ENCODE data around the gene POLR2A. TPM values are rescaled to one million over a fixed set of nuclear protein-coding genes. Genes with fewer than 3 reads are reported as not detected.

Gene POLR2A
- total and polyA plus RNA-seq, 2 of the 13 experiments (the other 11 are each of a cell fraction or from before 2014, with no cell fraction given) = 17.8 to 18.3 TPM

- TF ChIP-seq ZNF687 (CRISPR knock-in tag; IDR thresholded peaks at IDR 0.05) = peak; percentile 59
- peak; percentile 14; the same call in 1 of the 2 replicates for TF ChIP-seq KAT8 (CRISPR knock-in tag; IDR thresholded peaks at IDR 0.05)
- TF ChIP-seq ZKSCAN8 (CRISPR knock-in tag; IDR thresholded peaks at IDR 0.05; ENCODE audit: borderline replicate concordance) = no peak
- TF ChIP-seq HOXA3 (CRISPR knock-in tag; IDR thresholded peaks at IDR 0.05) = 0 out of 2 replicates have a peak, but pooled peaks have one; percentile 22
- TF ChIP-seq POLR2G (IDR thresholded peaks at IDR 0.05; ENCODE audit: low read depth, low read length) = peak; percentile 71
- no peak for TF ChIP-seq ZNF775 (CRISPR knock-in tag; IDR thresholded peaks at IDR 0.05; ENCODE audit: borderline replicate concordance)
- TF ChIP-seq LCORL (IDR thresholded peaks at IDR 0.05) = no peak
- no peak; the same call in 1 of the 2 replicates for TF ChIP-seq LCORL (CRISPR knock-in tag; IDR thresholded peaks at IDR 0.05)
- no peak for TF ChIP-seq SP1 (IDR thresholded peaks at IDR 0.05)
- TF ChIP-seq SP1 (CRISPR knock-in tag; IDR thresholded peaks at IDR 0.05) = no peak
- peak; percentile 53 for TF ChIP-seq AGO2 (optimal IDR thresholded peaks at IDR 0.05; ENCODE audit: low read depth, low read length)
- peak; percentile 33; the same call in 1 of the 2 replicates for TF ChIP-seq ZNF574 (CRISPR knock-in tag; IDR thresholded peaks at IDR 0.05)
- TF ChIP-seq KDM6A (CRISPR knock-in tag; IDR thresholded peaks at IDR 0.05; ENCODE audit: low read depth) = no peak
Measured at GRCh38 chr17:7439462-7440112, 44.6 kb upstream of the POLR2A start, which contains the start of gene FGF11 (continued).

All from HepG2 (cell line).